CD4-positive, alpha-beta T cell treated with Interleukin-1 beta for 1 hour (primary cell): Measurements from ENCODE around the gene SLIT1.

ENCODE experiments used
- DNase-seq, 2 donors: peaks; one replicate each; pipeline ENCODE4 v3.0.0-alpha.2; 2020 to 2022

SLIT1 gene

GRCh38 chr10:97200616-97201015 lies 14.9 kb upstream of the SLIT1 start:
- DNase-seq: no peak

- DNase-seq: no peak
Observed at GRCh38 chr10:97199152-97199551, 13.4 kb upstream of the SLIT1 start.

GRCh38 chr10:97197030-97197500 lies 11.3 kb upstream of the SLIT1 start:
- no peak for DNase-seq

GRCh38 chr10:97196223-97197029 lies 10.7 kb upstream of the SLIT1 start:
- DNase-seq: peak; percentile 56 to 72

- no peak for DNase-seq
Observed at GRCh38 chr10:97195706-97196222, 10.0 kb upstream of the SLIT1 start.

- no peak for DNase-seq
Observed at GRCh38 chr10:97192952-97193435, 7.2 kb upstream of the SLIT1 start.

- no peak for DNase-seq
Observed at GRCh38 chr10:97190450-97190849, 4.7 kb upstream of the SLIT1 start.

- no peak for DNase-seq
Observed at GRCh38 chr10:97188261-97188711, 2.5 kb upstream of the SLIT1 start.

GRCh38 chr10:97186911-97187310 lies 1.2 kb upstream of the SLIT1 start:
- no peak for DNase-seq

GRCh38 chr10:97184971-97185325 lies 811 bp downstream of the SLIT1 start:
- DNase-seq: no peak

- no peak for DNase-seq
Observed at GRCh38 chr10:97183314-97183713, 2.4 kb downstream of the SLIT1 start.

- DNase-seq: no peak
Observed at GRCh38 chr10:97182288-97182990, 3.3 kb downstream of the SLIT1 start.

GRCh38 chr10:97180986-97181385 lies 4.8 kb downstream of the SLIT1 start:
- no peak for DNase-seq

- DNase-seq: no peak
Observed at GRCh38 chr10:97180363-97180755, 5.4 kb downstream of the SLIT1 start.

- DNase-seq: no peak
Observed at GRCh38 chr10:97179731-97180362, 5.9 kb downstream of the SLIT1 start.

- DNase-seq: no peak
Observed at GRCh38 chr10:97179311-97179710, 6.4 kb downstream of the SLIT1 start.

GRCh38 chr10:97178074-97178473 lies 7.7 kb downstream of the SLIT1 start:
- no peak for DNase-seq

- DNase-seq: no peak
Observed at GRCh38 chr10:97176226-97176625, 9.5 kb downstream of the SLIT1 start.

- no peak for DNase-seq
Observed at GRCh38 chr10:97175586-97175985, 10.2 kb downstream of the SLIT1 start.

GRCh38 chr10:97174941-97175340 lies 10.8 kb downstream of the SLIT1 start:
- DNase-seq: no peak

- no peak for DNase-seq
Observed at GRCh38 chr10:97174276-97174775, 11.4 kb downstream of the SLIT1 start.

GRCh38 chr10:97173036-97173435 lies 12.7 kb downstream of the SLIT1 start:
- DNase-seq: no peak

- DNase-seq: no peak
Observed at GRCh38 chr10:97171001-97171400, 14.8 kb downstream of the SLIT1 start.
